GM13977 (cell line): ENCODE results near the gene GRIK2.

Experiments used
- DNase-seq: peaks from one replicate; pipeline ENCODE4 v3.0.0; 2012; ENCODE audit warnings: low spot score
- CTCF ChIP-seq: IDR thresholded peaks from 2 replicates; pipeline ENCODE4 v1.5.1; 2012; ENCODE audit warnings: mild to moderate bottlenecking, control low read depth; ENCODE audit not compliant: insufficient read depth; ENCODE audit errors: extremely low read depth, missing control alignments
- in situ Hi-C: fragments of 300-500 bp; cut with MboI; formaldehyde crosslinking; loops from one replicate; pipeline ENCODE4 v1.12.0; 2022; ENCODE audit warnings: low sequenced_read_pairs, low pct_unique_long_range_greater_than_20kb, mixed read lengths, inconsistent platforms; ENCODE audit not compliant: unreplicated experiment

Gene GRIK2

GRCh38 chr6:101413773-101414172 lies 20.3 kb downstream of the GRIK2 start:
- TF ChIP-seq CTCF = no peak
- no peak for DNase-seq
- in situ Hi-C loops = no loop called here

GRCh38 chr6:101417900-101418299 lies 24.4 kb downstream of the GRIK2 start:
- in situ Hi-C loops = no loop called here
- no peak for DNase-seq

GRCh38 chr6:101422251-101422650 lies 28.7 kb downstream of the GRIK2 start:
- in situ Hi-C loops = no loop called here
- DNase-seq = no peak
- no peak for TF ChIP-seq CTCF

More at GRCh38 chr6:101417900-101418299, 24.4 kb downstream of the GRIK2 start:
- TF ChIP-seq CTCF = no peak

GRCh38 chr6:101422811-101423210 lies 29.3 kb downstream of the GRIK2 start:
- DNase-seq = no peak

DNA sequence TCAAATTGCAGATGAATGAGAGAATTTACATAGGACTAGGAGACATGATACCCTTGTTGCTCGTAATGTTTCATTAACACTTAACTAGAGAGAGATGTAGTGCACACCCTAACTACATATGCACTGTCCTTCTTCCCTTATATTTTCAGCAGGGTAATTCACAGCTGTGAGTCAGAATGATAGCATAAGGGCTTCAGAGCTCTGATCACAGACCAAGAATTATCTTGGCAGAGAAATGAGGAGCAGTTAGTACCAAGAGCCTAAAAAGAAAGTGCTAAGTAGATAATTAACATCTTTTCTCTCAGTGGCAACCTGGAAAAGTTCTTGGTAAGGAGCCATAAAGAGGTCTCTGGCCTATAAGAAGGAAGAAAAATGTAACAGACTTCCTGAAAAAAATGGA lies 35.8 kb downstream of the GRIK2 start:
- in situ Hi-C loops = no loop called here
- TF ChIP-seq CTCF = no peak
- DNase-seq = no peak

More at GRCh38 chr6:101422811-101423210, 29.3 kb downstream of the GRIK2 start:
- no peak for TF ChIP-seq CTCF
- in situ Hi-C loops = no loop called here

- no peak for TF ChIP-seq CTCF
- in situ Hi-C loops = no loop called here
- DNase-seq = no peak
These were observed 36.3 kb downstream of the GRIK2 start for GRCh38 chr6:101429845-101430244.

GRCh38 chr6:101433141-101433540 lies 39.6 kb downstream of the GRIK2 start:
- TF ChIP-seq CTCF = no peak
- in situ Hi-C loops = no loop called here
- DNase-seq = no peak
